Activated CD8-positive, alpha-beta memory T cell treated with anti-CD3 and anti-CD28 coated beads for 4 hours (primary cell): ENCODE results near the gene CAPN2.
A peak's percentile ranks its signal among the peaks of the same experiment; 100 is the strongest.
"Not testable (repeated sequence)": the region's sequence is repeated elsewhere in the genome, so short reads cannot be mapped to it uniquely, and the experiment has no call there.

Experiments used
- DNase-seq, 2 donors: peaks; one replicate each; pipeline ENCODE4 v3.0.0-alpha.2; 2020; ENCODE audit warnings: low read depth in 2 of 2

CAPN2 gene

GRCh38 chr1:223716302-223716862 is 4.0 kb downstream of the CAPN2 start:
- DNase-seq, result no peak

GRCh38 chr1:223717123-223717522 is 4.8 kb downstream of the CAPN2 start:
- DNase-seq, result no peak

DNA sequence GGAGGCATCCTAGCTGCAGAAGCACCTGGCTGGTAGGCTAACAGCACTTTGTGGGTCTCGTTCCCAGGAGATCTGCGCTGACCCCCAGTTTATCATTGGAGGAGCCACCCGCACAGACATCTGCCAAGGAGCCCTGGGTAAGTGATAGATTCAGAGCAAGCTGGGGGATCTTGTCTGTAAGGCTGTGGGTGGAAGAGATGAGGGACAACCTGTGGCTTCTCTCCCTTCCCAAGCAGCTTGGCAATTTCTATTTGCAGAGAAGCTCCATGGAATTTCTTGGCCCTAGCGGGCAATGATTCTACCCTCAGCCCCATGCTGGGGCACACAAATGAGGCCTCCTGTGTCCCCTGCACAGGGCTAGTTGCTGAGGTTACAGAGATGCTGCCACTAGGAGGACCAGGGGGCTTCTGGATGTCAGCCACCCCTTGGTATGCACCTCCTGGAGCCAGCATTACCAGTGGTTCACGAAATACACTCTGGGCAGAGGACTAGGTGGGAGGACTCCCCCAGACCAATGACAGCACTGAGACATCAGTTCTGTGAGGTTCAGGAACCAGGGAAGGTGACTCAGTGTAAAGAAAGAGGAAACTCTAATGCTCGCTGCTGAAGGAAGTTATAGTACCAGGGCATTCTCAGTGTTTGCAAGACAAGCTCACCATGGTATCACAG is 5.5 kb downstream of the CAPN2 start:
- no peak for DNase-seq

DNA sequence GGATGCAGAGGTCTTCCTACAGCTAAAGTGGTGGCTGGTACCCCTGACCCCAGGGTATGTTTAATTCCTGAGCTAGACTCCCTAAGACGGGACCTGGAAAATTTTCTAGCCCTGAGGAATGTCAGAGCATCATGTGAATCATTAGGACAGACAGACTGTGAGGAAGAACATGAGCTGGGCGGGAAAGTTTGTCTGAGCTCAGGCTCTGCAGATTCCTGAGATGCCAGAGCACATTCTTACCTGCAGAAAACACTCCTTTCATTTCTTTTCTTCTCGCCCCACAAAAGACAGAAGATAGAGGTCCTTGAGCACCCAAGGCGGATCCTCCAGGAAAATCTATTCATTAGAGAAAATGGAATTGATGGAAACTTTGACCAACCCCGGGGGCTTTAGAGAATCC is 6.5 kb downstream of the CAPN2 start:
- DNase-seq, result no peak

DNA sequence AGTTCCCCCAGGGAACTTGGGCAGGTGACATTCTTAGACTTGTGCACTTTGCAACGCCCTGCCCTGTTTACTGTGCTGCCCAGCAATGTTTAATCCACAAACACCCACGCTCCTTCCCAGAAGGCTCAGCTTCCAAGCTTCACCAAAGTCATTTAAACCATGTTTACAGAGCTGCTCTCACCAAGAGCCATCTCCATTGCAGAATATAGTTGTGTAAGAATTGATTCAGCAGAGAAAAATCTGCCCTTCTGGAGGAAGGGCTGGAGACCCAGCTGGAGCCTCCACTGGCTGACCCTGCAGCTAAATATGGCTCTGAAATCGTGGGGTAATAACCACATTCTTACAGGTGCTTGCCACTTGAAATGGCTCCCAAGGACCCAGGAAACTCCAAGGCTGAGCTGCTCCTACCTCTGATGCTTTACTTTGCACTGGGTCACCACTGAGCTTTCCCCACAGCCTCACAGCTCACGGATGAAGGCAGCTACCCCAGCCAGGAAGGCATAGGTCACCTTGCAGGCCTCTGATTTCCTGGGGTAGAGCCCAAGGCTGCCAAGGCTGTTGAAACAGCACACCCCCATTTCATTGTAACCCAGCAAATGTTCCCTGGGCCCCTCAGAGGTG is 8.7 kb downstream of the CAPN2 start:
- DNase-seq, result no peak

DNA sequence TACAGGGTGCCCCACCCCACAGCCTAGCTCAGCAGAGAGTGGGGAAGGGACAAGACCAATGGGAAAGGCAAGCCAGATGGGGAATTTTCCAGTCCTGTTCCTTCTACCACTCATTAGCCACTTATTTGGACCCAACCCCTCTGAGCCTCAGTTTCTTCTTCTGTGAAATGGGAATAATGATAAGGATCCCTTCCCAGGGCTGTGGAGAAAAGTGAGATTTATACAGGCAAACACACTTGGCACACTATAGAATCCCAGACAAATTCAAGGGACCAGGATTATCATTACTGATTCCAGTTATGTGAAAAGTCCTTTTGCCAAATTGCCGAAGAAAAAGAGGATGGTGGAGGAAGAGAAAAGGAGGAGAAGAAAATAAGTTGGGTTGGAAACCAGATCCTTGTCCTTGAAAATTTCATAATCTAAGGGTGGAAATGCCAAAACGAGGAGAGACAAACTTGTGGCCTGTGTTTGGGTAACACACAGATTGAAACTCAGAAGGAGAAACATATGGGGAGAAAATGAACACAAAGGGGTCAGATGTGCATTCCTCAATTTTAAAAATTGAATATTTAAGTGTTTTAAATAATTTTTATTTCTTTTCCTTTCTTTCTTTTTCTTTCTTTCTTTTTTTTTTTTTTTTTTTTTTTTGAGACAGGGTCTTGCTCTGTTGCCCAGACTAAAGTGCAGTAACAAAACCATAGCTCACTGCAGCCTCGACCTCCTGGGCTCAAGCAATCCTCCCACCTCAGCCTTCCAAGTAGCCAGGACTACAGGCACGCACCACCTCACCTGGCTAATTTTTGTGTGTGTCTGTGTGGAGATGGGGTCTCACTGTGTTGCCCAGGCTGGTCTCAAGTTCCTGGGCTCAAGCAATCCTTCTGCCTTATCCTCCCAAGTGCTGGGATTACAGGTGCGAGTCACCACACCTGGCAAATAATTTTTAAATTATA is 9.6 kb downstream of the CAPN2 start:
- DNase-seq, result no peak

DNA sequence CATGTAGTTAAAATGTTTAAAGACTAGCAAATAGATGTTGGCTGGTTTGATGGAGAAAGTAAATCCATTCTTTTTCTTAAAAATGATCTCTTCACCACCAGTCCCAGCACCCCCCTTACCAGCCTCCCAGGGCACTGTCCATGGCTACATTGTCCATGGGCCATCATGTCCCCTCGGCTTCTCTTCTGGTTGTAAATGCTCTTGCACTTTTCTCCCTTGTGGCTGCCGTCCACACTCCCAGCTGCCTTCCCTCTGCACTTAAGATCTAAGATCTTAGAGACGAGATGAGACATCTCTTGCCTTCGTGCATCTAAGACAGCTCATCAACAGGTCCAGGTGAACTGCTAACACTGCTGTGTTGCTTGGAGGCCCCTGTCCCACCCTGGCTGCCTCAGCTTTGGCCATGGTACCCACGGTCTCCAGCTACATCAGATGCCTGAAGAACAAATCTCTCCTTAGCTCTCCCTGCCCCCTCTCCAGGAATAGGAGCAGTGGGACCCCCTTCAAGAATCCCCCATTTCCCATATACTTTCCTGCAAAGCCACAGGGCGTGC is 11.1 kb downstream of the CAPN2 start:
- no peak for DNase-seq

- no peak for DNase-seq
Observed at GRCh38 chr1:223724376-223724775, 12.0 kb downstream of the CAPN2 start.

DNA sequence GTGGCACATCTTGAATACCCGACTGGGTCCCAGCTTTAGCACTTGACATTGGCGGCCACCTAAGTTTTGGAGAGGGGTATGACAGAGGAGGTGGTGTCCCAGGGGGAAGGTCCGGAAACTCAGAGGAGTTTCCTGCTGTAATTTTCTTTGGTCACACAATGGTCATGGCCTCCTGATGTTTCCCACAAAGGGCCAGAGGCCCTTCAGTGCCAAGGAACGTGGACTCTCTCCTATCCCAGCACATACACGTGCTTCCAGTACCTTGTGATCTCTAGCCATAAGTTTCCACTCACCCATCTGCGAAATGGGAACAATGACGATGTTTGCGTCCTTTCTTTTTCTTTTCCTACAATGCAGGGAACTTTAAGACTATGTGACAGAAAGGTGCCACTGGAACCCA is 13.2 kb downstream of the CAPN2 start:
- no peak for DNase-seq

DNA sequence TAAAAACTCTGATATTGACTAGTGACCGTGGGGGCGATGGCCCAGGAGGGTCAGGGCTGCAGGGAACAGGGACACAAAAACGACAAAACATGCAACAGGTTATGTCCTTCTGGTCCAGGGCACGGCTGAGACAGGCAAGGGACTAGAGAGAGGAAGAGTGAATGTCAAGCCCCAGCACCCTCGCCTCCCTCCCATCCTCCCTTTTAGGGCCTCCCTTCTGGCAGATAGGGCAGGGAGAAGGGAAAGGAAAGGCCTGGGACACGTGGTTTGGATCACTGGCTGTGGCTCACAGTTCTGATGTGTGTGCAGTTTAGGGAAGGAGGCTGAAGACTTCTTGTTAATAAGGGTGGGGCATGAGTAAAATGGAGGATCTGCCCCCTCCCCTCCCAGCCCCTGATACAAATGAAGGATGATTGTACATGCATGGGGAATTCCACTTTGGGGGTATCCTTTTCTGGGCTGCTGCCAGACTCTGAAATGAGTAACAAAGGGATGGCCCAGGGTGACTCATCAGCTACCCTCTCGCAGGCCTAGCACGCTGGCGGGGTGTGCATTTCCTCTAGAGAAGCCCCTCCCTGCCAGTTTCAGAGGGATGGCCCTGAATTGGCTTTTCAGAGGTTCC is 14.2 kb downstream of the CAPN2 start:
- DNase-seq, result peak; percentile 83 to 91

- no peak for DNase-seq
Observed at GRCh38 chr1:223727541-223727940, 15.2 kb downstream of the CAPN2 start.

GRCh38 chr1:223729906-223730305 is 17.6 kb downstream of the CAPN2 start:
- no peak for DNase-seq

DNA sequence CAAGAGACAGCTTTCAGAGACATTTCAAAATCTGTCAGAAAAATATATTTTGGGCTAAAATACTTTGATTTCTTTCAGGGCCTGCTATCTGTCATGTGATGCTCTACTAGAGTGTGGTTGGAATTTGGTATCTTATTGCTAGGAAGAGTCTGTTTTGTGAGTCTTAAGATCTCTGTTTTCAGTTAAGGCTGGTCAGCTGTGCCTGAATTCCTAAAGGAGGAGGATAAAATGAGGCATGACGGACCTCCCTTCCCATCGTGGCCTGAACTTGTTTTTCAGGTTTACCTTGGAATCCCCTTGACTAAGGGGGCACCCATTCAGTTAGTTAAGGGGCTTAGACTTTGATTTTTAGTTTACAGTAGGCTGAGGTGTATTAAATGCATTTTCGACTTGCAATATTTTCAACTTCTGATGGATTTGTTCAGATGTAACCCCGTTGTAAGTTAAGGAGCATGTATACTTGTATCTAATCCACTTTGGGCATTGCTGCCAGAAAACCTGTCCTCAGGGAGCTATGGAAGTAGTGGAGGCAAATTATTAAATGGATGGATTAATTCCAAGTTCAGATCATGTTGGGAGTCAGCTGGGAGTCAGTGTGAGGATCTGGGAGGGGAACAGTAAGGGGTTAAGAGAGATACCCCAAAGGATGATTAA is 18.3 kb downstream of the CAPN2 start:
- no peak for DNase-seq

DNA sequence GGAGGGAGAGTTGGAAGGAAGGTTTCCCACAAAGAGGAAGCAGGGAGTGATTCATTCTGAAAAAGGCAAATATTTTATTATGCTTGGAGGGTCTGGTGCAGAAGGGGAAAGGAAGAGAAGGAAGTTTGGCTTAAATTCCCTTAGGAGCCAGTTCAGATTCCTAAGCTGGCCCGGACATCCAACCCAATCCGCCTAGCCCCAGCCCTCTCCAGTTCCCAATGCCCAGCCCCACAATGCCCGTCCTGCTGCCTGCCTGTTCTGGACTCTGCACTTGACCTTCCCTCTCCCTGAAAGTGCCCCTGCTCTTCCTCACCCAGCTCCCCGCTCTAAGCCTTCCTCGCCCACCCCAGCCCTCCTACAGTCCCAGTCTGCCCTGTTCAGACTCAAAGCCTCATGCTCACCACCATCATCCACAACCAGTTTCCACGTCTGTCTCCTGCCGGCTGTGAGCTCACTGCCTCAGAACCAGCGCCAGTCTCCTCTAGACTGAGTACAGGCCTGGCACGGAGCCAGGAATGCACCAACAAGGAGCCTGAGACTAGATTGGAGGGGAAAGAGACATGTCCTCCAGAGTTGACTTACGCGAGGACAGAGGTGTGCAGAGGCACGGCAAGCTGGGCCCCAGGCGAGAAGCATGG is 18.9 kb downstream of the CAPN2 start:
- no peak for DNase-seq

- DNase-seq, result no peak
Observed at GRCh38 chr1:223732993-223733798, 20.9 kb downstream of the CAPN2 start.

GRCh38 chr1:223733898-223734852 is 21.8 kb downstream of the CAPN2 start:
- DNase-seq, result no peak

DNA sequence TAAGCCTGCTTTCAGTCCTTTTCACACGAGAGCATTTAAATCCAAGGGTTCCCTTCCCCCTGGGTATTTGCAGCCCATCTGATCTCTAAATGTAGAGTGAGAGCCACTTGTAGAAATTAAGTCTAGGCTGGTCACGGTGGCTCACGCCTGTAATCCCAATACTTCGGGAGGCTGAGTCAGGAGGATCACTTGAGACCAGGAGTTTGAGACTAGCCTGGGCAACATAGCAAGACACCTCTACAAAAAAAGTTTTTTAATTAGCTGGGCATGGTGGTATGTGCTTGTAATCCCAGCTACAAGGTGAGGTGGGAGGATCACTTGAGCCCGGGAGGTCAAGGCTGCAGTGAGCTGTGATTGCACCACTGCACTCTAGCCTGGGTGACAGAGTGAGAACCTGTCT is 24.3 kb downstream of the CAPN2 start:
- not testable (repeated sequence) for DNase-seq

DNA sequence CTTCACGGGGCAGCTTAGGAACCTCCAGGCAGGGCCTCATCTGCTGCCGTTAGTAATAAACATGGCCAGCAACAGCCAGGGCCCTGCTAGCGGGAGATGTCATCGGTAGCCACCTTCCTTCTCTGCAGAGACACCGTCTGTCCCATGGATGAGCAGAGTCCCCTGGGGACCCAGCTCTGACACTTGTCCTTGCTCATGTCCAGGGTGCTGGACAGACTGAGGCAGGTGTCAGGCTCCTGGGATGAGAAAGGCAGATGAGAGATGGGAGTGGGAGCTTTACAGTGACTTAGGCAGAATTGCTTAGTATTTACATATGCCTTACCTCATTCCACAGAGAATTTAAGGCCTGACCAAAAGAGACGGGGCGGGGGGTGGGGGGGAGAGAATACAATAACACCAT is 25.0 kb downstream of the CAPN2 start:
- DNase-seq, result no peak
